ENCODE data around the gene HP1BP3.

DNA sequence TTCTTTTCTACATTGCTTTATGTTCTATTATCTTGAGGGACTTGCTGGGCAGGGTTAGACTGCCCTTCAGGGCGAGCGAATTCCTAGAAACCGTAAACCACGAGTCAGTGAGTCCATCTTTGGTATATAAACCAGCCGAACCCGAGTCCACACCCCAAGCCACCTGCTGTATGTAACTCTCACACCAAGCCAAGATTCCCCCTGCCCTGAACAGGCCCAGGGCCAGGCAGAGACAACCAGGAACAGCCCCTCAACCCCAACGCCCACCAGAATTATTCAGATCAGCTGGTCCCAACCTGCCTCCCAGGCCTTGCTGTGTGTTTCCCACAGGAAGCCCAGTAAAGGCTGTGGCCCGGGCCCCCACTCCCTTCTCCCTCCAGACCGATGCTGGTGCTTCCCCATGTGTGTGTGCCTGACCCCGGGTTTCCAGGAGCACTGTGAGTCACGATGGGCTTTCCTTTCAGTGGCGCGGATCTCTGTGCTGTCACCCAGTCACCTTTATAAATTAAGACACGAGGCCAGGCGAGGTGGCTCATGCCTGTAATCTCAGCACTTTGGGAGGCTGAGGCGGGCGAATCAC, 86.4 kb downstream of the HP1BP3 start:
- TF ChIP-seq POLR2A (IDR thresholded peaks at IDR 0.05) (no peak), POLR2AphosphoS5 (IDR thresholded peaks at IDR 0.05) (no peak)
- TF ChIP-seq, protein P1, sequence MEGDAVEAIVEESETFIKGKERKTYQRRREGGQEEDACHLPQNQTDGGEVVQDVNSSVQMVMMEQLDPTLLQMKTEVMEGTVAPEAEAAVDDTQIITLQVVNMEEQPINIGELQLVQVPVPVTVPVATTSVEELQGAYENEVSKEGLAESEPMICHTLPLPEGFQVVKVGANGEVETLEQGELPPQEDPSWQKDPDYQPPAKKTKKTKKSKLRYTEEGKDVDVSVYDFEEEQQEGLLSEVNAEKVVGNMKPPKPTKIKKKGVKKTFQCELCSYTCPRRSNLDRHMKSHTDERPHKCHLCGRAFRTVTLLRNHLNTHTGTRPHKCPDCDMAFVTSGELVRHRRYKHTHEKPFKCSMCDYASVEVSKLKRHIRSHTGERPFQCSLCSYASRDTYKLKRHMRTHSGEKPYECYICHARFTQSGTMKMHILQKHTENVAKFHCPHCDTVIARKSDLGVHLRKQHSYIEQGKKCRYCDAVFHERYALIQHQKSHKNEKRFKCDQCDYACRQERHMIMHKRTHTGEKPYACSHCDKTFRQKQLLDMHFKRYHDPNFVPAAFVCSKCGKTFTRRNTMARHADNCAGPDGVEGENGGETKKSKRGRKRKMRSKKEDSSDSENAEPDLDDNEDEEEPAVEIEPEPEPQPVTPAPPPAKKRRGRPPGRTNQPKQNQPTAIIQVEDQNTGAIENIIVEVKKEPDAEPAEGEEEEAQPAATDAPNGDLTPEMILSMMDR (IDR thresholded peaks at IDR 0.05) = no peak

Measured in upper lobe of left lung (tissue), 4 donors.